ENCODE data around the gene ERBB3.

Gene ERBB3

GRCh38 chr12:56143870-56144269, 63.9 kb downstream of the ERBB3 start:
- no peaks in the 10 kb centered on the region for H3K27me3 ChIP-seq (ENCODE audit: low read length)

DNA sequence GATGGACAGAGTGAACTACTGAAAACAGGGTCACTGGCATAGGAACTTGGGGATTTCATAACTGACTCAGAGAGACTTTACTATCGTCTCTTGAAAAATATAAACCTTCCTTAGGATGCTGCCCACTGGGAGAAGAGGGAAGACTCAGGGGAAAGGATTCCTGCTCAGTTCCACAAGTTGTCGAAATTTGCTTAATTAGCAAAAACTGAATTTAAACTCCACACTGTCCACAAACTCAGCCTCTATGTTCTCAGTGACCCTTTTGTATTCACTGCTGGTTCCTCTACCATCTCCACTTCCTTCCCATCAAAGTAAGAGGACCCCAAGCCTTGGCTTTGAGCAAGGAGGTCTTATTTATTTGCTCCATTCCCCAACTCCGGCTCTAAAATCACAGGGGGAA, 65.3 kb downstream of the ERBB3 start:
- Histone ChIP-seq H3K9me2 (replicated peaks; ENCODE audit: insufficient read depth, low read length) (no peaks in the 10 kb centered on the region), H3K36me3 (ENCODE audit: low read length) (peaks cover 3% of the 10 kb centered on the region; the same call in 1 of the 2 replicates)

More at GRCh38 chr12:56143870-56144269, 63.9 kb downstream of the ERBB3 start:
- Histone ChIP-seq H3K27ac (ENCODE audit: low read depth, low read length) (no peak overlapping the region), H3K9me2 (replicated peaks; ENCODE audit: insufficient read depth, low read length) (no peaks in the 10 kb centered on the region), H3K36me3 (ENCODE audit: low read length) (peaks cover 3% of the 10 kb centered on the region; the same call in 1 of the 2 replicates), H3F3A (ENCODE audit: insufficient read depth) (0 out of 2 replicates have a peak, but pooled peaks cover 7% of the 10 kb centered on the region), H3K79me2 (ENCODE audit: insufficient read depth, low read length) (no peaks in the 10 kb centered on the region), H3K9me3 (ENCODE audit: insufficient read depth, low read length) (no peaks in the 10 kb centered on the region), H3K4me3 (ENCODE audit: insufficient read depth, low read length, poor library complexity, severe bottlenecking) (no peak overlapping the region), H3K4me2 (ENCODE audit: low read depth, low read length, poor library complexity, severe bottlenecking) (no peak overlapping the region), H2AFZ (ENCODE audit: low read depth, low read length, severe bottlenecking) (no peak overlapping the region), H4K20me1 (ENCODE audit: low read depth, low read length) (no peaks in the 10 kb centered on the region), H3K9ac (ENCODE audit: low read length) (no peak overlapping the region)
- TF ChIP-seq CTCF (IDR thresholded peaks at IDR 0.05; ENCODE audit: insufficient read depth, low read length, poor library complexity, severe bottlenecking) = no peak
- no peak for TF ChIP-seq EZH2phosphoT487 (conservative IDR thresholded peaks at IDR 0.05; ENCODE audit: low read length)

GRCh38 chr12:56146492-56147460, 66.8 kb downstream of the ERBB3 start:
- H3K4me2 ChIP-seq (ENCODE audit: low read depth, low read length, poor library complexity, severe bottlenecking) = no peak overlapping the region
- no peaks in the 10 kb centered on the region for H3K79me2 ChIP-seq (ENCODE audit: insufficient read depth, low read length)
- H3K27me3 ChIP-seq (ENCODE audit: low read length) = no peaks in the 10 kb centered on the region
- H4K20me1 ChIP-seq (ENCODE audit: low read depth, low read length) = no peaks in the 10 kb centered on the region
- no peaks in the 10 kb centered on the region for H3K36me3 ChIP-seq (ENCODE audit: low read length)
- no peak overlapping the region for H3K4me3 ChIP-seq (ENCODE audit: insufficient read depth, low read length, poor library complexity, severe bottlenecking)
- H2AFZ ChIP-seq (ENCODE audit: low read depth, low read length, severe bottlenecking) = no peak overlapping the region
- no peaks in the 10 kb centered on the region for H3K9me2 ChIP-seq (replicated peaks; ENCODE audit: insufficient read depth, low read length)
- no peaks in the 10 kb centered on the region for H3K9me3 ChIP-seq (ENCODE audit: insufficient read depth, low read length)
- no peak overlapping the region for H3K9ac ChIP-seq (ENCODE audit: low read length)
- peaks cover 13% of the 10 kb centered on the region; the same call in 1 of the 2 replicates for H3F3A ChIP-seq (ENCODE audit: insufficient read depth)
- no peak for TF ChIP-seq EZH2phosphoT487 (conservative IDR thresholded peaks at IDR 0.05; ENCODE audit: low read length)
- H3K27ac ChIP-seq (ENCODE audit: low read depth, low read length) = no peak overlapping the region

More for the DNA sequence above, 65.3 kb downstream of the ERBB3 start:
- TF ChIP-seq EZH2phosphoT487 (conservative IDR thresholded peaks at IDR 0.05; ENCODE audit: low read length) (no peak), CTCF (IDR thresholded peaks at IDR 0.05; ENCODE audit: insufficient read depth, low read length, poor library complexity, severe bottlenecking) (no peak)
- Histone ChIP-seq H3K9ac (ENCODE audit: low read length) (no peak overlapping the region), H3K27ac (ENCODE audit: low read depth, low read length) (no peak overlapping the region), H2AFZ (ENCODE audit: low read depth, low read length, severe bottlenecking) (no peak overlapping the region), H3K27me3 (ENCODE audit: low read length) (no peaks in the 10 kb centered on the region), H3K4me2 (ENCODE audit: low read depth, low read length, poor library complexity, severe bottlenecking) (no peak overlapping the region), H3K4me3 (ENCODE audit: insufficient read depth, low read length, poor library complexity, severe bottlenecking) (no peak overlapping the region), H3F3A (ENCODE audit: insufficient read depth) (0 out of 2 replicates have a peak, but pooled peaks cover 7% of the 10 kb centered on the region), H4K20me1 (ENCODE audit: low read depth, low read length) (no peaks in the 10 kb centered on the region), H3K79me2 (ENCODE audit: insufficient read depth, low read length) (no peaks in the 10 kb centered on the region), H3K9me3 (ENCODE audit: insufficient read depth, low read length) (no peaks in the 10 kb centered on the region)

Measured in SU-DHL-6 (cell line).